Ovary (tissue), 9 donors: ENCODE results near the gene ZBTB47. TPM values are rescaled to one million over a fixed set of nuclear protein-coding genes. Genes with fewer than 3 reads are reported as not detected.

ENCODE experiments used
- DNase-seq, 5 donors: peaks; one replicate each; pipeline ENCODE4 v3.0.0-alpha.2; 2019 to 2020
- H3K27ac ChIP-seq, 2 donors: fragments of 200-600 bp; one replicate each; pipeline versions ENCODE4 v1.5.1 to v1.8.0; 2019 to 2022
- H3K27me3 ChIP-seq: fragments of 200-600 bp; one replicate; pipeline ENCODE4 v1.8.0; 2022
- H3K36me3 ChIP-seq: fragments of 200-600 bp; sonication (generic); one replicate; pipeline ENCODE4 v1.5.1; 2019
- H3K4me1 ChIP-seq: one replicate; pipeline ENCODE4 v1.8.1; 2013; ENCODE audit warnings: mild to moderate bottlenecking, moderate library complexity; ENCODE audit not compliant: insufficient read depth
- H3K4me3 ChIP-seq: fragments of 200-600 bp; sonication (generic); one replicate; pipeline ENCODE4 v1.5.1; 2017
- H3K9me3 ChIP-seq, 2 donors: fragments of 200-600 bp in 1 of 2; sonication (generic) in 1 of 2; one replicate each; pipeline versions ENCODE4 v1.5.1 to v1.8.1; 2013 to 2019; ENCODE audit warnings: mild to moderate bottlenecking in 1 of 2, moderate library complexity in 1 of 2
- EP300 ChIP-seq: sonication (generic); formaldehyde crosslinking; IDR thresholded peaks from one replicate; pipeline ENCODE4 v1.6.1; 2017; ENCODE audit warnings: antibody characterized with exemption
- POLR2A ChIP-seq: fragments of 450-650 bp; IDR thresholded peaks from one replicate; pipeline ENCODE4 v1.6.1; 2017; ENCODE audit warnings: antibody characterized with exemption, mild to moderate bottlenecking, moderate library complexity
- WGBS, 3 donors: extraction: QIAGEN DNeasy Blood & Tissue Kit in 1 of 3; methylation state at CpG; one replicate each; pipeline versions ENCODE4 v1.1.5 to v1.1.7; 2013 to 2017; 5-methylcytosine and 5-hydroxymethylcytosine counted together
- intact Hi-C, 4 donors: fragments of 100-400 bp; cut with DNase I; formaldehyde crosslinking; loops; one replicate each; pipeline versions ENCODE4 v1.11.0 to v1.15.1; 2022 to 2023
- polyA plus RNA-seq, 2 donors: library from polyadenylated mRNA; stranded (reverse); fragments of 200-250 nt in 1 of 2; fragments of 350-450 nt in 1 of 2; fragmentation: Illumina TruSeq in 1 of 2; extraction: RNeasy Lipid Tissue Mini Kit (QIAGEN cat#74804) in 1 of 2; gene quantifications; one replicate each; pipeline ENCODE4 v1.2.3, GENCODE V29; 2013 to 2014
- total RNA-seq, 7 donors: library from RNA; depleted of rRNA in 2 of 7; stranded (reverse); fragments of >200 nt in 2 of 7; fragmentation: NEBNext Ultra II Directional in 3 of 7; extraction: Animal tissue kit (Norgen Biotek cat#: 25700) in 3 of 7; gene quantifications; one replicate each; pipeline versions ENCODE4 v1.1.0 to v1.2.4, GENCODE V29; 2016 to 2023
- TF ChIP-seq, protein P1 (sequence below), 3 donors: fragments of 450-650 bp in 2 of 3; fragments of 200-600 bp in 1 of 3; IDR thresholded peaks; one replicate each; pipeline versions ENCODE4 v1.5.1 to v1.8.0; 2016 to 2022; ENCODE audit warnings: antibody characterized with exemption in 3 of 3, mild to moderate bottlenecking in 1 of 3
- donor health status: DM: no; HTN: no; CAD: no; lungs with moderate emphysema.
- donor health status: DM: no; HTN: no; CAD: no.
- donor health status: Bipolar disorder and iron deficiency.
- donor health status: DM: yes; HTN: yes; CAD: no.
- donor health status: DM: no; HTN: no; CAD: no.
- donor health status: DM: yes; HTN: yes; CAD: no.

The ZBTB47 gene
- total and polyA plus RNA-seq, 9 donors, result 7.7 to 41.9 (median 25.0) TPM

GRCh38 chr3:42682301-42683070 is 29.0 kb downstream of the ZBTB47 start:
- Histone ChIP-seq H3K36me3 (no peaks in the 10 kb centered on the region), H3K4me1 (peaks cover 3% of the 10 kb centered on the region), H3K27me3 (no peaks in the 10 kb centered on the region), H3K4me3 (no peak overlapping the region), H3K27ac (no peak overlapping the region), H3K9me3 (no peaks in the 10 kb centered on the region)
- intact Hi-C loops, result no loop called here
- 66 to 71% (median 71%) methylated on average over 12 of the region's 12 CpGs for WGBS, 3 donors
- DNase-seq, result peak in 3 of 5 donors; percentile 3 to 10 (median 8)
- TF ChIP-seq, protein P1, sequence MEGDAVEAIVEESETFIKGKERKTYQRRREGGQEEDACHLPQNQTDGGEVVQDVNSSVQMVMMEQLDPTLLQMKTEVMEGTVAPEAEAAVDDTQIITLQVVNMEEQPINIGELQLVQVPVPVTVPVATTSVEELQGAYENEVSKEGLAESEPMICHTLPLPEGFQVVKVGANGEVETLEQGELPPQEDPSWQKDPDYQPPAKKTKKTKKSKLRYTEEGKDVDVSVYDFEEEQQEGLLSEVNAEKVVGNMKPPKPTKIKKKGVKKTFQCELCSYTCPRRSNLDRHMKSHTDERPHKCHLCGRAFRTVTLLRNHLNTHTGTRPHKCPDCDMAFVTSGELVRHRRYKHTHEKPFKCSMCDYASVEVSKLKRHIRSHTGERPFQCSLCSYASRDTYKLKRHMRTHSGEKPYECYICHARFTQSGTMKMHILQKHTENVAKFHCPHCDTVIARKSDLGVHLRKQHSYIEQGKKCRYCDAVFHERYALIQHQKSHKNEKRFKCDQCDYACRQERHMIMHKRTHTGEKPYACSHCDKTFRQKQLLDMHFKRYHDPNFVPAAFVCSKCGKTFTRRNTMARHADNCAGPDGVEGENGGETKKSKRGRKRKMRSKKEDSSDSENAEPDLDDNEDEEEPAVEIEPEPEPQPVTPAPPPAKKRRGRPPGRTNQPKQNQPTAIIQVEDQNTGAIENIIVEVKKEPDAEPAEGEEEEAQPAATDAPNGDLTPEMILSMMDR (IDR thresholded peaks at IDR 0.05), result no peak
- TF ChIP-seq POLR2A (no peak), EP300 (no peak)

DNA sequence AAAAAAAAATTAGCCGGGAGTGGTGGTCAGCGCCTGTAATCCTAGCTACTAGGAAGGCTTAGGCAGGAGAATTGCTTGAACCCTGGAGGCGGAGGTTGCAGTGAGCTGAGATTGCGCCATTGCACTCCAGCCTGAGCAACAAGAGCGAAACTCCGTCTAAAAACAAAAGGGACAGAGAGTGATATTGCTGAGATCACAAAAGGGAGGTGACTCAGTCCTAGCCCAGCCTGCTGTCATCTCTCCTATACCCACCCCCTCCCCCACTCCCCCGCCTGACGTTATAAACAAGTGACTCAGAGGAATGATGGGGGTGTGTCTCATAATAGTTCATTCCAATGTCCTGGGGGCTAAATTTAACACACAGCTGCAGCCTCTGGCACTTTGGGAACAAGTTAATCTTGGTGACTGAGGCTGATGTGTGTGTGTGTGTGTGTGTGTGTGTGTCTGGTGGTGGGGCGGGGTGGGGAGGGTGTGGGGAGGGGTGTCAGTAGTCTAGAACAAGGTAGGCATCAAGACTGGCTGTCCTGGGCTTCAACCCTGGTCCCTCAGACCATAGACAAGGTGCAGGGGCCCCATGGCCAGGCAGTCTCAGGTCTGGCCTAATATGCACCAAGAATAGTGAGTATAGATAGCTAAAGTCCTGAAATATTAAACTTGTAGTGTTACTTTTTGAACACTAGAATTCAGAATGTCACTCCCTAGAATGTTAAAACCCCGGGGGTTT is 30.5 kb downstream of the ZBTB47 start:
- Histone ChIP-seq H3K9me3 (no peaks in the 10 kb centered on the region), H3K36me3 (no peaks in the 10 kb centered on the region), H3K4me3 (no peak overlapping the region), H3K27ac (no peak overlapping the region), H3K27me3 (no peaks in the 10 kb centered on the region), H3K4me1 (peaks cover 3% of the 10 kb centered on the region)
- 54 to 58% (median 58%) methylated on average over 10 of the region's 10 CpGs for WGBS, 3 donors
- TF ChIP-seq EP300, result no peak
- TF ChIP-seq POLR2A, result no peak
- TF ChIP-seq, protein P1 (IDR thresholded peaks at IDR 0.05), result no peak
- intact Hi-C loops, result no loop called here
- DNase-seq, result peak in 2 of 5 donors; percentile 31 to 47

GRCh38 chr3:42684632-42685362 is 31.3 kb downstream of the ZBTB47 start:
- H3K27me3 ChIP-seq, result no peaks in the 10 kb centered on the region
- WGBS, 3 donors, result 86 to 92% (median 86%) methylated on average over 7 of the region's 7 CpGs
- no peak for TF ChIP-seq EP300
- TF ChIP-seq, protein P1 (IDR thresholded peaks at IDR 0.05), result no peak
- intact Hi-C loops, result no loop called here
- H3K27ac ChIP-seq, result no peak overlapping the region
- no peak overlapping the region for H3K4me3 ChIP-seq
- H3K4me1 ChIP-seq, result peaks cover 3% of the 10 kb centered on the region
- DNase-seq, result peak in 2 of 5 donors; percentile 0 to 6
- no peaks in the 10 kb centered on the region for H3K9me3 ChIP-seq
- no peaks in the 10 kb centered on the region for H3K36me3 ChIP-seq

DNA sequence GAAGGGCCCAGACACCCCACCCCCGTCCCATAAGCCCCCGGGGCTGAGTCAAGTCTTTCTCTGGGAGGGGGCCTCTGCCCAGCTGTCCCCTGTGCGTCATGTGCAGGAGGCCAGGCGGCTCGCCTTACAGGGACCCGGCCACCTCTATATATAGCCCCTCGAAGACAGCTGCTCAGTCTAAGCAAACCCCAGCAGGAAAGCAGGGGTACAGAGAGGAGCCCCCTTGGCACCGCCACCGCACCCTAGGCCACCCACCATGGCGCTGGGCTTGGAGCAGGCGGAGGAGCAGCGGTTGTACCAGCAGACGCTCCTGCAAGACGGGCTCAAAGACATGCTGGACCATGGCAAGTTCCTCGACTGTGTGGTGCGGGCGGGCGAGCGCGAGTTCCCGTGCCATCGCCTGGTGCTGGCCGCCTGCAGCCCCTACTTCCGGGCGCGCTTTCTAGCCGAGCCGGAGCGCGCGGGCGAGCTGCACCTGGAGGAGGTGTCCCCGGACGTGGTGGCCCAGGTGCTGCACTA is 31.9 kb downstream of the ZBTB47 start, which contains the start of gene KLHL40:
KLHL40 (plus strand) TSS at position 175 of the 519 bp plus-strand sequence; CDS start at position 257, 82 bp downstream.
- no peak for TF ChIP-seq EP300
- TF ChIP-seq, protein P1 (IDR thresholded peaks at IDR 0.05), result no peak
- TF ChIP-seq POLR2A, result no peak
- H3K4me1 ChIP-seq, result peaks cover 3% of the 10 kb centered on the region
- DNase-seq, result peak in 1 of 5 donors; percentile 6
- 49 to 83% (median 51%) methylated on average over 12 to 34 of the region's 34 CpGs for WGBS, 3 donors
- no peak within 1 kb of the TSS for H3K27ac ChIP-seq
- H3K9me3 ChIP-seq, result no peaks in the 10 kb centered on the region
- no peaks in the 10 kb centered on the region for H3K36me3 ChIP-seq
- intact Hi-C loops, result no loop called here
- no peaks in the 10 kb centered on the region for H3K27me3 ChIP-seq
- no peak within 1 kb of the TSS for H3K4me3 ChIP-seq
